ENCODE results near the gene LRCH3.

LRCH3 gene

DNA sequence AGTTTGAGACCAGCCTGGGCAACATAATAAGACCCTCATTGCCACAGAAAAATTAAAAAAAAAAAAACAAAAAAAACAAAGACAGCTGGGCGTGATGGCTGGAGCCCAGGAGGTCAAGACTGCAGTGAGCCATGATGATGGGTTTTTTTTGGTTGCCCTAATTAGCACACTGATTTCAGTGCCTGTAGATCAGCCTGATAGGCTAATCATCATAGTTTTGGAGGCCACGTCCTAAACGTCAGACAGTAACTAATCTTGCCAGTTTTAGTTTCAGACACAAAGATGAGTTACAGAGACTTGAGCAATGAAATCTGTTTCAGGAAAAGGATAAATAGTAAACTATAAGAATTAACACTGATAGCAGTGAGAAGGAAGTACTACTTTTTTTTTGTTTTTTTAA is 55.4 kb downstream of the LRCH3 start:
- H3K4me3 ChIP-seq (ENCODE audit: low read length), result no peak overlapping the region
- no peak overlapping the region for H3K9ac ChIP-seq (ENCODE audit: low read depth, low read length)
- no peaks in the 10 kb centered on the region for H3K4me1 ChIP-seq (ENCODE audit: control insufficient read depth, insufficient read depth, low read length)
- H3K36me3 ChIP-seq (ENCODE audit: insufficient read depth, low read length), result peaks cover 68% of the 10 kb centered on the region
- no peaks in the 10 kb centered on the region for H3K27me3 ChIP-seq (ENCODE audit: control insufficient read depth, insufficient read depth, low read length)
- no peak overlapping the region for H3K4me2 ChIP-seq (ENCODE audit: low read length)
- no peaks in the 10 kb centered on the region for H3K9me3 ChIP-seq (replicated peaks; ENCODE audit: low read length)

DNA sequence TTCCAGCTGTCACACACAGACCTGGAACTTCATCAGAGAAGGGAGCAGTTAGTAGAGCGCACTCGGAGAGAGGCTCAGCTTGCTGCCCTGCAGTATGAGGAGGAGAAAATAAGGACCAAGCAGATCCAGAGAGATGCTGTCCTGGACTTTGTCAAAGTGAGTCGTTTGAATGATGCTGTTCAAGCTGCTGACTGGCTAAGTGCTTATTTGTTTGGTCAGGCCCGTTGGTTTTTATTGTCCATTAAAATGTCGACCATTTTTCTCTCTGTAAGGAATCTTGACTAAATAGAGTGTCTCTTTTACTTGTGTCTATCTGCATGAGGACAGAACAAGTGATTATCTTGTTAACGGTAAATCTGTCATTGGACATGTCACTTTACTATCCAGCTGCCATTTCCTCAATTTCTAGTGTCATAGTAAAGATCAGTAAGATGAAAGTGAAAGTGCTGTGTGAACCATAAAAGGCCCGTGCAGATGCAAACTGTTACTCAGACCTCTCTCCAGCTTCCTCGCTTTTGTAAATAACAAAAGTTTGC is 56.9 kb downstream of the LRCH3 start:
- Histone ChIP-seq H3K9ac (ENCODE audit: low read depth, low read length) (no peak overlapping the region), H3K36me3 (ENCODE audit: insufficient read depth, low read length) (peaks cover 62% of the 10 kb centered on the region), H3K4me3 (ENCODE audit: low read length) (no peak overlapping the region)

DNA sequence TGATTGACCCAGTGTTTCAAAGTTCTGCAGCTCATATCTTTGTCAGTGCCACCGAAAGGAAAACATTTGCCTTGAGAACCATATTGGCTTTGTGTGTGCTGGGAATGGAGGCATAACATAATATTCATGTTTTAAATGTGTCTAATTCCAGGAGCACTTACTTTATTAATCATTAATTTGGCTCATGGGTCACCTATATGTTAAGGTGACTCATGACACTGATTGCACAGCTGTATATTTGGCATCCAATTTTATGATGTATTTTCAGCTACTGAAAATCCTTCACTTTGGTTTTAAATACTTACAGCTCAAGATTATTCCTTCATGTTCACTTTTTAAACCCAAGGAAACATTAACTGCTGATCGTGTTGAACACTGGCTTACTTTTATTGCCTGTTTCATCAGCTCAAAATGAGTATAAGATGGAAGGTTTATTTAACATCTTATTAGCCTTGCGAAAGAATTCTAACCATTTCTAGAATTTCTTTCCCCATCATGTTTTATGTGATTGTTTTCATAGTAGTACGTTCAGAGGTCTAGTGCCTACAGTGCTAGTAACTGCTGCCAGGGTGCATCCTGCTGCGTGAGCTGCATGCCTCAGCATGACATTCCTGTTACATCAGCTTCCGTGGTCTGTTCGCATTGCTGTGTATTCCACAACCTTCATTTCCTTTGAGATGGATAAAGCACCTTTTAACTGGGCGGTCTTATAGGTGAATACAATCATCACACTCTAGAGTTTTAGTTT is 63.7 kb downstream of the LRCH3 start:
- H3K9me3 ChIP-seq (replicated peaks; ENCODE audit: low read length), result no peaks in the 10 kb centered on the region
- no peaks in the 10 kb centered on the region for H3K27me3 ChIP-seq (ENCODE audit: control insufficient read depth, insufficient read depth, low read length)
- H3K4me3 ChIP-seq (ENCODE audit: low read length), result peak overlapping the region; percentile 28
- peak overlapping the region; percentile 53 for H3K4me2 ChIP-seq (ENCODE audit: low read length)
- H3K4me1 ChIP-seq (ENCODE audit: control insufficient read depth, insufficient read depth, low read length), result peaks cover 21% of the 10 kb centered on the region
- peaks cover 42% of the 10 kb centered on the region for H3K36me3 ChIP-seq (ENCODE audit: insufficient read depth, low read length)
- H3K9ac ChIP-seq (ENCODE audit: low read depth, low read length), result peak overlapping the region; percentile 63

More for the DNA sequence above, 56.9 kb downstream of the LRCH3 start:
- Histone ChIP-seq H3K27me3 (ENCODE audit: control insufficient read depth, insufficient read depth, low read length) (no peaks in the 10 kb centered on the region), H3K4me1 (ENCODE audit: control insufficient read depth, insufficient read depth, low read length) (no peaks in the 10 kb centered on the region), H3K4me2 (ENCODE audit: low read length) (no peak overlapping the region), H3K9me3 (replicated peaks; ENCODE audit: low read length) (no peaks in the 10 kb centered on the region)

DNA sequence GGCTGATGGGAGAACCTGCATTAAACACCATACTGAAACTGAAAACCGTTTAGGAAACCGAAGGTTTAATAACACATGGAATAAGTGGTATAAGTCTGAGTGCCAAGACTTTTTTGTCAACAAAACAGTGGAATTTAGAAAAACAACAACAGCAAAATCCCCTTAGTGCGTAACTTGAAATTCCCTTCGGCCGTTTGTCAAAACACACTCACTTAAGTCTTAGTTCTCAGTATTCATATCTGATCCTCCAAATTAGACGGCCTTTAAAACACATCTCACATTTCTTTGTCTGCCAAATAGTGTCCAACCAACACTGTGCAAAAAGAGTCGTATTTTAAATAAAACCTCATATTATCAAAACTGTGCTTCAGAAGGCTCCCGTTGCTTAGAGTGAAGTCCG is 64.5 kb downstream of the LRCH3 start:
- Histone ChIP-seq H3K9ac (ENCODE audit: low read depth, low read length) (peak overlapping the region; percentile 41), H3K4me2 (ENCODE audit: low read length) (no peak overlapping the region), H3K9me3 (replicated peaks; ENCODE audit: low read length) (no peaks in the 10 kb centered on the region), H3K27me3 (ENCODE audit: control insufficient read depth, insufficient read depth, low read length) (no peaks in the 10 kb centered on the region), H3K36me3 (ENCODE audit: insufficient read depth, low read length) (peaks cover 38% of the 10 kb centered on the region), H3K4me1 (ENCODE audit: control insufficient read depth, insufficient read depth, low read length) (peaks cover 21% of the 10 kb centered on the region), H3K4me3 (ENCODE audit: low read length) (no peak overlapping the region)

DNA sequence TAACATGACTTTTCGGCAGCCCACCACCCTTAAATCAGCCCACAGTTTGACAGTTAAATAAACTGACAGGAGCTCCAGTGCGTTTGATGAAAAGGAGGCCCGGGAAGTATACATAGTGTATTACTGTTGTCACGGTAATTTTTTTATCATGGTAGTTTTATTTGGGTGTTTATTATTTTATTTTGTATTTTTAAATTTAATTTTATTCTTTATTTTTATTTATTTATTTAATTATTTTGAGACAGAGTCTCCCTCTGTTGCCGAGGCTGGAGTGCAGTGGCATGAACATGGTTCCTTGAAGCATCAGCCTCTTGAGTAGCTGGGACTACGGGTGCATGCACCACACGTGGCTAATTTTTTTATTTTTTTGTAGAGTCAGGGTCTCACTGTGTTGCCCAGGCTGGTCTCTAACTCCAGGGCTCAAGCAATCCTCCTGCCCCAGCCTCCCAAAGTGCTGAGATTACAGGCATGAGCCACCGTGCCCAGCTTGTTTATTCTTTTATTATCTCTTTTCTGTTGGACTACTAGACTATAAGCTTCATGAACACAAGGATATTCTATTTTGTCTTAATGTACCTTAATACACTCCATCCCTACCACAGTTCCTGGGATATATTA is 65.3 kb downstream of the LRCH3 start:
- Histone ChIP-seq H3K4me2 (ENCODE audit: low read length) (no peak overlapping the region), H3K9me3 (replicated peaks; ENCODE audit: low read length) (no peaks in the 10 kb centered on the region), H3K9ac (ENCODE audit: low read depth, low read length) (no peak overlapping the region), H3K36me3 (ENCODE audit: insufficient read depth, low read length) (peaks cover 33% of the 10 kb centered on the region), H3K4me3 (ENCODE audit: low read length) (no peak overlapping the region), H3K4me1 (ENCODE audit: control insufficient read depth, insufficient read depth, low read length) (peaks cover 21% of the 10 kb centered on the region), H3K27me3 (ENCODE audit: control insufficient read depth, insufficient read depth, low read length) (no peaks in the 10 kb centered on the region)

DNA sequence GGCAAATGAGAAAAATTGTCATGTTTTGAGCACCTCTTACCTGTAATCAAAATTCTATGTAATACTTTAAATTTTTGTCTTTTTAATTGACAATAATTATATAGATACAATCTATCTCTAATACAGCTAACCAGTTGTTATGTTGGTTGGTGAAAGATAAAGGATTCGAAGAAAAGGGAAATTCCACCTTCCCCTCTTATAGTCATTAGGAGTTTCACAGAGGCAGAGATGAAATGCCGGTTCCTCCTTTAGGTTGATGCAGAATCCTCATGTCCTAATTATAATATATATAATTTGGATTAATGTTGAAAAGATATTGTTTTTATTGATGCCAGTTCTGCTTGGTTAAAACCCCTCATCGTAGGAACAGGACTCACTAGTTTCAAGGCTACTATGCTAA is 67.1 kb downstream of the LRCH3 start:
- no peak overlapping the region for H3K4me3 ChIP-seq (ENCODE audit: low read length)
- H3K9ac ChIP-seq (ENCODE audit: low read depth, low read length), result no peak overlapping the region
- H3K4me2 ChIP-seq (ENCODE audit: low read length), result no peak overlapping the region
- no peaks in the 10 kb centered on the region for H3K27me3 ChIP-seq (ENCODE audit: control insufficient read depth, insufficient read depth, low read length)
- peaks cover 21% of the 10 kb centered on the region for H3K4me1 ChIP-seq (ENCODE audit: control insufficient read depth, insufficient read depth, low read length)
- no peaks in the 10 kb centered on the region for H3K9me3 ChIP-seq (replicated peaks; ENCODE audit: low read length)
- peaks cover 30% of the 10 kb centered on the region for H3K36me3 ChIP-seq (ENCODE audit: insufficient read depth, low read length)

DNA sequence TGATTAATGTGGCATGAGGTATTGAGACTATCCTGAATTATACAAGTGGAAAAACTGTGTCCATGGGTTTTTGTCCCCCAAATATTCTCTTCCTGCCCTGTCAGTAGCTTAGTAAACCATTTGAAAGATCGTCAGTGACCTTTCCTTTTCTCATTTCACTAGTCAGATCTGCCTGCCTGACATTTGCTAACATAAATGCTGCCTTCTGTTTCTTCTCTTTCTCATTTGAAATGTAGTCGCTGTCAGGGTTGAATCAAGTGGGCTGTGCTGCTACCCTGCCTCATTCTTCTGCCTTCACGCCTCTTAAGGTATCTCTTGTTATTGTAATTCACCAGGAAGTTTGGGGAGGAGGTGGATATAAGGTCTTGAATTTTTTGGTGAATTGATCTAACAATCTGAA is 67.5 kb downstream of the LRCH3 start:
- Histone ChIP-seq H3K4me2 (ENCODE audit: low read length) (no peak overlapping the region), H3K9me3 (replicated peaks; ENCODE audit: low read length) (no peaks in the 10 kb centered on the region), H3K36me3 (ENCODE audit: insufficient read depth, low read length) (peaks cover 30% of the 10 kb centered on the region), H3K27me3 (ENCODE audit: control insufficient read depth, insufficient read depth, low read length) (no peaks in the 10 kb centered on the region), H3K4me3 (ENCODE audit: low read length) (no peak overlapping the region), H3K4me1 (ENCODE audit: control insufficient read depth, insufficient read depth, low read length) (peaks cover 21% of the 10 kb centered on the region), H3K9ac (ENCODE audit: low read depth, low read length) (no peak overlapping the region)

DNA sequence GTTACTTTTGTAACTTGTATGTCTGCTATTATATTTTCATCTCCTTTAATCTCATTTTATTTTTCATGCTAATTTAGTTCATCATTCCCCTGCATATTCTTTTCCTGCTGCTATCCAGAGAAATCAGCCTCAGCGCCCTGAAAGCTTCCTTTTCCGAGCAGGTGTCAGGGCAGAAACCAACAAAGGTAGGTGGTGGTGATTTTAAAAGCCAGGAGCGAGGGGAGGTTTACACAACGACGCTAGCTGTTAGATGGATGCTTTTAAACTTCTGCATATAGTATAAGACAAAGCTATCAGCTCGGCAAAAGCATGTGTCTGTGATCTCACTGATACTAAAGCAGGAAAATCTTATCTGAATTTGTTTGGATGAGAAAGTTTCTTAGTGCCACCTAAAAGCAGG is 75.0 kb downstream of the LRCH3 start:
- H3K36me3 ChIP-seq (ENCODE audit: insufficient read depth, low read length), result peaks cover 46% of the 10 kb centered on the region
- H3K9me3 ChIP-seq (replicated peaks; ENCODE audit: low read length), result no peaks in the 10 kb centered on the region
- H3K9ac ChIP-seq (ENCODE audit: low read depth, low read length), result no peak overlapping the region
- H3K4me3 ChIP-seq (ENCODE audit: low read length), result no peak overlapping the region
- no peaks in the 10 kb centered on the region for H3K4me1 ChIP-seq (ENCODE audit: control insufficient read depth, insufficient read depth, low read length)
- no peak overlapping the region for H3K4me2 ChIP-seq (ENCODE audit: low read length)
- no peaks in the 10 kb centered on the region for H3K27me3 ChIP-seq (ENCODE audit: control insufficient read depth, insufficient read depth, low read length)

DNA sequence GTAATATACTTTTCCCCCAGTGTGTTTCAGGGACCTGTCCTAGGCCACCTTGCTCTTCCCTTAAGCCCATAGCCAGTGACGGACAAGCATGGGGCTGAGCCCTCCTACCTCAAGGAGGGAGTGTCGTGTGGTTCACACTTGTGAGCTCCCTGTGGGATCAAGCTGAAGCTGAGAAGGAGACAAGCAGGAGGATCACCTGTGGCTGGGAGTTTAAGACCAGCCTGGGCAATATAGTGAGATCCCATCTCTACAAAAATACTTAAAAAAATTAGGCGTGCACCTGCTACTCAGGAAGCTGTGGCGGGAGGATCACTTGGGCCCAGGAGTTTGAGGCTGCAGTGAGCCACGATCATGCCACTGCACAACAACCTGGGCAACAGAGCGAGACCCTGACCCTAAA is 82.3 kb downstream of the LRCH3 start:
- peaks cover 56% of the 10 kb centered on the region for H3K36me3 ChIP-seq (ENCODE audit: insufficient read depth, low read length)
- H3K27me3 ChIP-seq (ENCODE audit: control insufficient read depth, insufficient read depth, low read length), result no peaks in the 10 kb centered on the region
- H3K9ac ChIP-seq (ENCODE audit: low read depth, low read length), result no peak overlapping the region
- no peak overlapping the region for H3K4me3 ChIP-seq (ENCODE audit: low read length)
- H3K9me3 ChIP-seq (replicated peaks; ENCODE audit: low read length), result no peaks in the 10 kb centered on the region
- no peak overlapping the region for H3K4me2 ChIP-seq (ENCODE audit: low read length)
- no peaks in the 10 kb centered on the region for H3K4me1 ChIP-seq (ENCODE audit: control insufficient read depth, insufficient read depth, low read length)

DNA sequence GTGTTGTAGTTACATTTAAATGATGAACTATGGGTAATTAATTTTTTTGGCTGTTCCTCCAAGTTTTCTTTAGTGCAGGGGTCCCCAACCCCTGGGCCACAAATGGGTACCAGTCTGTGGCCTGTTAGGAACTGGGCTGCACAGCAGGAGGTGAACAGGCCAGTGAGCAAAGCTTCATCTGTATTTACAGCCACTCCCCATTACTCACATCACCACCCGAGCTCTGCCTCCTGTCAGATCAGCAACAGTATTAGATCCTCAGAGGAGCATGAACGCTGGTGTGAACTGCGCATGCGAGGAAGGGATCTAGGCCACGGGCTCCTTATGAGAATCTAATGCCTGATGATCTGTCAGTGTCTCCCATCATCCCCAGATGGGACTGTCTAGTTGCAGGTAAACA is 83.0 kb downstream of the LRCH3 start:
- no peak overlapping the region for H3K4me2 ChIP-seq (ENCODE audit: low read length)
- H3K4me1 ChIP-seq (ENCODE audit: control insufficient read depth, insufficient read depth, low read length), result no peaks in the 10 kb centered on the region
- no peak overlapping the region for H3K4me3 ChIP-seq (ENCODE audit: low read length)
- H3K9me3 ChIP-seq (replicated peaks; ENCODE audit: low read length), result no peaks in the 10 kb centered on the region
- no peaks in the 10 kb centered on the region for H3K27me3 ChIP-seq (ENCODE audit: control insufficient read depth, insufficient read depth, low read length)
- H3K9ac ChIP-seq (ENCODE audit: low read depth, low read length), result no peak overlapping the region
- peaks cover 64% of the 10 kb centered on the region for H3K36me3 ChIP-seq (ENCODE audit: insufficient read depth, low read length)

DNA sequence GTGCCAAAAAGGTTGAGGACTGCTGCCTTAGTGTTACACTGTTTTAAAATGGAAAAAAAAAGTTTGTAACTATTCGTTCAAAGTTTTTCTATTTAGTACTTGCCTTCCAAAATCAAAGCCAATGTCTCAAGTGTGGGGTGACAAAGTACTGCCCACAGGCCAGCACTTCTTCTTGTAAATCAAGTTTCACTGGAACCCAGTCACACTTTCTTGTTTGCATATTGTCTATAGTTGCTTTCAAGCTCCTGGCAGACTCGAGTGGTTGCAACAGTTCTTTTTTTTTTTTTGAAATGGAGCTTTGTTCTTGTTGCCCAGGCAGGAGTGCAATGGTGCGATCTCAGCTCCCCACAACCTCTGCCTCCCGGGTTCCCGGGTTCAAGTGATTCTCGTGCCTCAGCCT is 83.6 kb downstream of the LRCH3 start:
- Histone ChIP-seq H3K4me3 (ENCODE audit: low read length) (no peak overlapping the region), H3K36me3 (ENCODE audit: insufficient read depth, low read length) (peaks cover 64% of the 10 kb centered on the region), H3K9me3 (replicated peaks; ENCODE audit: low read length) (no peaks in the 10 kb centered on the region), H3K27me3 (ENCODE audit: control insufficient read depth, insufficient read depth, low read length) (no peaks in the 10 kb centered on the region), H3K4me2 (ENCODE audit: low read length) (no peak overlapping the region), H3K9ac (ENCODE audit: low read depth, low read length) (no peak overlapping the region), H3K4me1 (ENCODE audit: control insufficient read depth, insufficient read depth, low read length) (no peaks in the 10 kb centered on the region)

DNA sequence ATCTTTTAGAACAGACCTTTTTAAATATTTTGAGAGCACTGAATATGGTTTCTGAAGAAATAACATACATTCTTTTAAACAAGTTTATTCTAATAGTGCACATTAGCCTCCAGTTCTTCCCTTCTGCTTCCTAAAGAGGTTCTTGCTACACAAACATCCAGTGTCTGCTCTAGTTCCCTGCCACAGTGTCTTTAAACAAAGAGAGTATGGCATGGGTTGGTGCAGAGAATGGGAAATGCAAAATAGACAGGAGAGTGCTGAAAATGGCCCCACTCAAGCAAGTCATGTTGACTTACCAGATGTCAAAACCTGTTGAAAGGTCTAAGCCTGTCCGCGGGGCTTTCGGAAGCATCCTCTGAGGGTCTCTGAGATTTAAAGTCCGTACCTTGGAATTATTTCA is 86.8 kb downstream of the LRCH3 start:
- no peaks in the 10 kb centered on the region for H3K27me3 ChIP-seq (ENCODE audit: control insufficient read depth, insufficient read depth, low read length)
- no peaks in the 10 kb centered on the region for H3K9me3 ChIP-seq (replicated peaks; ENCODE audit: low read length)
- H3K36me3 ChIP-seq (ENCODE audit: insufficient read depth, low read length), result peaks cover 49% of the 10 kb centered on the region
- no peak overlapping the region for H3K4me3 ChIP-seq (ENCODE audit: low read length)
- no peak overlapping the region for H3K9ac ChIP-seq (ENCODE audit: low read depth, low read length)
- no peaks in the 10 kb centered on the region for H3K4me1 ChIP-seq (ENCODE audit: control insufficient read depth, insufficient read depth, low read length)
- H3K4me2 ChIP-seq (ENCODE audit: low read length), result no peak overlapping the region

Data from skeletal muscle satellite cell (primary cell).